GM18951 (cell line): ENCODE measurements around the gene PIGP.
"Not testable (repeated sequence)": the region's sequence is repeated elsewhere in the genome, so short reads cannot be mapped to it uniquely, and the experiment has no call there.

ENCODE experiments used
- POLR2A ChIP-seq: IDR thresholded peaks from 4 replicates; pipeline ENCODE4 v1.6.1; 2011; ENCODE audit warnings: mild to moderate bottlenecking; ENCODE audit not compliant: insufficient read length, insufficient read depth; ENCODE audit errors: extremely low read depth
- in situ Hi-C: fragments of 300-500 bp; cut with MboI; formaldehyde crosslinking; loops from one replicate; pipeline ENCODE4 v1.12.0; 2022; ENCODE audit warnings: low sequenced_read_pairs, mixed read lengths, inconsistent platforms; ENCODE audit not compliant: unreplicated experiment

The PIGP gene

DNA sequence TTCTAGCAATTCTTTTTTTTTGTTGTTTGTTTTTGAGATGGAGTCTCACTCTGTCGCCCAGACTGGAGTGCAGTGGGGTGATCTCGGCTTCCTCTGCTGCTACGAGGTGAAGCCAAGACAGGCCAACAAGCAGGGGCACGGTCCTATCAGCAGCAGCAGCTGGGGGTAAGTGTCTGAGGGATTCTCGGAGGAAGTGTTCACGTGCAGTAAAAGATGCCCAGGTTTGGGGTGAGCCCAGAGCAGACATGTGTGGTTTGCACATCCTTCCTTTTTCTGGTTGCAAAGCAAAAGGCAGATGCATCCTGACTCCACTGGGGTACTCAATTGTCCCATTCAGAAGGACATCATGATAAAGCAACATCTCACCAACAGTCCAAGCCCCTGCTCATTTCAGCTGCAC lies 27.7 kb downstream of the PIGP start:
- in situ Hi-C loops: no loop called here
- TF ChIP-seq POLR2A: no peak

GRCh38 chr21:37044643-37045042 lies 28.2 kb downstream of the PIGP start:
- in situ Hi-C loops: no loop called here
- TF ChIP-seq POLR2A: no peak

DNA sequence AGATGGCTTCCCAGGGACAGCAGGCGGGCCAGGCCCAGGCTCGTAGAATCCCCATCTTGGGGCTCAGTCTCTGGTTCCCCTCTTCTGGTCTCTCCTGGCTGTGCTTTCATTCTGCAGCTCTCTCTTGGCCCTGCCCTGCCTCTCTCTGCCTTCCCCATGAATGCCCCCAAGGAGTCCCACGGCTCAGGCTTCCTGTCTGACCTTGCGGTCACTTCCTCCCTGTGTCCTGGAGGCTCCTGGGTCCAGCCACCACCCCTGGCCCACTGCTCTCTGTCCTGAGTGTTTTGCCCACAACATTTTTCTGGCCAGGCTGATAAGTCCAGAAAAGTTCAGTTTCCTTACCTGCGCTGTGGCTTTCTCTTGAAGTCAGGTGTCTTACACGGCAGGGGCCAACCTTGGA lies 29.1 kb downstream of the PIGP start:
- in situ Hi-C loops: no loop called here
- TF ChIP-seq POLR2A: no peak

DNA sequence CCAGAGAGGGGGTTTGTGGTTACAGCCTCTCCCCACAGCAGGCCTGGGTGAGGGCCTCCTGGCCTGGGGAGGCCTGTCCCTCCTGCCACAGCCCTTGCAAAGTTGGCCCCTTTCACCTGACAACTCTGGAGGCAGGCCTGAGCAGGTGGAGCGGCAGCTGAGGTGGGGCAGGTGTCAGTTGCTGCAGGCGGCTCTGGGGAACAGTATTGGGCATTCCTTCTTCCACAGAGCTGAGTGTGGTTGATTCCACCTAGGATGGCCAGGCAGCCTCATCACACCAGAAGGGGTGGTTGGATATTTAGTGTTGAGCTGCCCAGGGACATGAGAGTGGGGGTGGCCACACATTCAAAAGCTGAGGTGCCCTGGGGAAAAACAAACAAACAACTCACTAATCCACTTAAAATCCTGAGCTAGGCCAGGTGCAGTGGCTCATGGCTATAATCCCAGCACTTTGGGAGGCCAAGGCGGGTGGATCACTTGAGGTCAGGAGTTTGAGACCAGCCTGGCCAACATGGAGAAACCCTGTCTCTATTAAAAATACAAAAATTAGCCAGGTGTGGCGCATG lies 31.1 kb downstream of the PIGP start:
- TF ChIP-seq POLR2A: no peak
- in situ Hi-C loops: no loop called here

DNA sequence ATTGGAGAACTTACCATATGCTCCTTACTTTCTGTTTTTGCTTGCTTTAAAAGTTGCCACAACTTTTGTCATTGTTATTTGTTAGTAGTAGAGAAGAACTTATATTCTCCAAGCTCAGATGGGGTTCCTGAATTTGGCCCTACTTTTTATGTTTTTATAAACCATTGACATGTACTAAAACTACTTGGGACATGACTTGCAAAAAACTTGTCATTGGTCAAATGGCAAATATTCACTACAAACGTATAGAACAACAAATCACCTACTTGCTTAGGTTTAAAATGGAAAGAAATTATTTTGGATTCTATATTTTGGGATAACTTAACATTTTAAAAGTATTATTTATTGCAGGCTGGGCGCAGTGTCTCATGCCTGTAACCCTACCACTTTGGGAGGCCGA lies 32.7 kb downstream of the PIGP start:
- no peak for TF ChIP-seq POLR2A
- in situ Hi-C loops: no loop called here

DNA sequence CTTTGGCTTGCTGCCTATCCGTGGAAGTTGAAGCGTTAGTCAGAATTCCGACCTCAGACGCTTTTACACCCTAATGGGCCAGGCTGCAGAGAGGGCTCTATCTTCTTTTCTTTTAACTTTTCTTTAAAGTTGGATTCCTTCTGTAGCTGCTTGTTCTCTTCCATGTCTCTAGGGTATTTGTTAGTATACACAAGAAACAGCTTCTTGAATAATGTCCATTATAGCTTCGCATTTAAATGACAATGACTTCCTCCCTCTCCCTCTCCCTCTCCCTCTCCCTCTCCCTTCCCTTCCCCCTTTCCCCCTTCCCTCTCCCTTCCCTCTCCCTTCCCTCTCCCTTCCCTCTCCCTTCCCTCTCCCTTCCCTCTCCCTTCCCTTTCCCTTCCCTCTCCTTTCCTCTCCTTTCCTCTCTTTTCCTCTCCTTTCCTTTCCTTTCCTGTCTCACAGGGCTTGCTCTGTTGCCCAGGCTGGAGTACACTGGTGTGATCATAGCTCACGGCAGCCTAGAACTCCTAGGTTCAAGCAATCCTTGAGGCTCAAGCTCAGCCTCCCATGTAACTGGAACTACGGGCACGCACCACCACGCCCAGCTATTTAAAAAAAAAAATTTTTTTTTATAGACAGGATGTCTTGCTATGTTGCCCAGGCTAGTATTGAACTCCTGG lies 33.3 kb downstream of the PIGP start:
- no peak for TF ChIP-seq POLR2A
- in situ Hi-C loops: no loop called here

DNA sequence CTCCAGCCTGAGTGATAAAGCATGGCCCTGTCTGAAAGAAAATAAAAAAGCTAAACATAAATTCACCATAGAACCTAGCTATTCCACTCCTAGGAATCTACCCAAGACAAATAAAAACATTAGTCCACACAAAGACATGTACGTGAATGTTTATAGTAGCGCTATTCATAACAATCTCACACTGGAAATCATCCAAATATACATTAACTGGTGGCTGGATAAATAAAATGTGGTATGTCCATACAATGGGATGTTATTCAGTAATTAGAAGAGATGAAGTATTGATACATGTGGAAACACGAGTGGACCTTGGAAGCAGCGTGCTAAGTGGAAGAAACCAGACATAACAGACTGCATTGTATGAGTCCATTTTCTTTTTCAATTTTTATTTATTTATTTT lies 36.7 kb downstream of the PIGP start:
- TF ChIP-seq POLR2A: no peak
- in situ Hi-C loops: no loop called here

GRCh38 chr21:37034394-37034793 lies 38.5 kb downstream of the PIGP start:
- in situ Hi-C loops: not testable (repeated sequence)

DNA sequence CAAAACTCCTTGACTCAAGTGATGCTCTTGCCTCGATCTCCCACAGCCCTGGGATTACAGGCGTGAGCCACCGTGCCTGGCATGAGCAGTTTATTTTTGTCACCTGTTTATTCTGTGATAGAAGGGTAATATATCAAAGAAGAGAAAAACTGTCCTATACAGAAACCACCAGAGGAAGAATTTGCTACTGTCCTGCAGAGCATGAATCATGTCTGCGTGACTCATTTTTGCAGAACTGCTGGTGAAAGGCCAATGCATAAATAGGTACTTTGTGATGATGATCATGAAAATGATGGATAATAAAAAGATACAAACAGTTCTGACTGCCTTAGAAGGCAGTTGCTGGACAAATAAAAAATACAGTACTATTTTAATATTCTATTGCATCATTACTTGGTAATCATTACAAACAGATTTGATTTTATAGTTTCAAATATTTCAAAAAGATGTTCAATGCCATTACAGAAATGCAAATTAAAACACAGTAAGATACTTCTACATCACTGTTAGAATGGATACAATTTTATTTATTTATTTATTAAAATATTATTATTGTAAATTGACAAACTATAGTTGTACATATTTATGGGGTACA lies 39.9 kb downstream of the PIGP start:
- no peak for TF ChIP-seq POLR2A
- in situ Hi-C loops: no loop called here

DNA sequence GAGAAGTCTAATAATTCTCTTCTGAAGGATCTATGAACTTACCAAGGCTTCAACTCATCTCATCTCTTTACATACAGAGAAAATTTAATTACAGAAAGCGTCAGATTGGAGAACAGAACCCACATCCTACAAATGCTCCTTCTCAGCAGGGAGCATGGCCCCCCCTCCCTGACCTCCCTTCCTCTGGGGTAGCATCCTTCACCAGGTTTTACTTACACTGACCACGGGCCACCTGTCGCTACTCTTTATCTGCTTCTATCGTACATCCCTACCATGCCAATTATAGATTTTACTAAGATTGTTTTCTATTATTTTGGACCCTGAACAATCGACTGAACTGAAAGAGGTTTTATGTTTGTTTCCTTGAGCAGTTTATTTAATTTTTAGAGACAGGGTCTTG lies 40.6 kb downstream of the PIGP start:
- in situ Hi-C loops: no loop called here
- TF ChIP-seq POLR2A: no peak

DNA sequence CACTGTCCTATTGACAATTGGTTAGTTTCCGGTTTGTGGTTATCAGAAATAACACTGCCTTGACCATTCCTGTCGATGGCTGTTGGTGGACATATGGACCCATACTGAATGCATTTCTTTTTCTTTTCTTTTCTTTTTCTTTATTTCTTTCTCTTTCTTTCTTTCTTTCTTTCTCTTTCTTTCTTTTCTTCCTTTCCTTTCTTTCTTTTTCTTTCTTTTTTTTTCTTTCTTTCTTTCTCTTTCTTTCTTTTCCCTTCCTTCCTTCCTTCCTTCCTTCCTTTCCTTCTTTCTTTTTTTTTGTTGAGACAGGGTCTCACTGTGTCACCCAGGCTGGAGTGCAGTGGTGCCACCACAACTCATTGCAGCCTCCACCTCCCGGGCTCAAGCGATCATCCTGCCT lies 42.0 kb downstream of the PIGP start:
- in situ Hi-C loops: no loop called here
- TF ChIP-seq POLR2A: no peak

DNA sequence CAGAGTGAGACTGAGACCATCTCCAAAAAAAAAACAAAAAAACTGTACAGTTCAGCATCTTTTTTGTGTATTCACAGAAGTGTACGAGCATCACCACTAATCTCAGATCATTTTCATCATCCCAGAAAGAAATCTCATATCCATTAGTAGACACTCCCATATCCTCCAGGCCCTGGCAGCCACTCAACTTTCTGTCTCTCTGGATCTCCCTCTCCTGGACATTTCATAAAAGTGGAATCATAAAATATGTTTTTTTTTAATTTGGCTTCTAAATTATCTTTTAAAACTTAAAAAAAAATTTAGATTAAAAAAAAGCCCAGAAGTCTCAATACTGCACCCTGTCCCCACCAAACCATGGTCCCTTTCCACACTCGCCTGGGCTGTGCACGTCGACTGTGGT lies 44.3 kb downstream of the PIGP start:
- in situ Hi-C loops: no loop called here
- no peak for TF ChIP-seq POLR2A

- in situ Hi-C loops: no loop called here
- TF ChIP-seq POLR2A: no peak
These were observed 46.4 kb downstream of the PIGP start for GRCh38 chr21:37026499-37026898.

DNA sequence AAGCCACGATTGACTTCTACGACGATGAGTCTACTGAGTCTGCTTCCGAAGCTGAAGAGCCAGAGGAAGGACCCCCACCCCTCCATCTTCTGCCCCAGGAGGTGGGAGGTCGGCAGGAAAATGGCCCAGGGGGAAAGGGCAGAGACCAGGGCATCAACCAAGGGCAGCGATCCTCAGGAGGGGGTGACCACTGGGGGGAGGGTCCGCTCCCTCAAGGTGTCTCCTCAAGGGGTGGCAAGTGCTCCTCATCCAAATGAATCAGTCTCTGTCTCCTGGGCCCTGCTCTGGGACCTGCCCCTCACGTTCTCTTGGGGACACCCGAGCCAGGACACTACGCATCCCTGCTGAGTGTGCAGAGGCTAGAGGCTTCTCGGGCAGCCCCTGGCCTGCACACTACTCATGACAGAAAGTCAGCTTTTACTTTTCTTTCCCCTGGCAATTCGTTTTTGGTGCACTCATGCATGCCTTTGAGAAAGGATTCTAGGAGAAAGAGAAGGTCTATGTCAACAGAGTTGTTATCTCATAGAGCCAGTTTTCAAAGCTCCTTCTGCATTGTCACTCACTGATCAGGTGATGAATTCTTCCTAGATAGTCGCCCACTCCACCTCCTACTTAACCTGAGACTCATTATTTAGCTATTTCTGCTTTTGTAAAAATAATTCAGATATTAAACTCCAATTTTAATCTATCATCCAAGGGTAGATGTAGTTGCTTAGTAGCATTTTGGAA lies 54.8 kb downstream of the PIGP start:
- in situ Hi-C loops: no loop called here
- no peak for TF ChIP-seq POLR2A
